Measurements from ENCODE around the gene TTC38.

Gene TTC38

DNA sequence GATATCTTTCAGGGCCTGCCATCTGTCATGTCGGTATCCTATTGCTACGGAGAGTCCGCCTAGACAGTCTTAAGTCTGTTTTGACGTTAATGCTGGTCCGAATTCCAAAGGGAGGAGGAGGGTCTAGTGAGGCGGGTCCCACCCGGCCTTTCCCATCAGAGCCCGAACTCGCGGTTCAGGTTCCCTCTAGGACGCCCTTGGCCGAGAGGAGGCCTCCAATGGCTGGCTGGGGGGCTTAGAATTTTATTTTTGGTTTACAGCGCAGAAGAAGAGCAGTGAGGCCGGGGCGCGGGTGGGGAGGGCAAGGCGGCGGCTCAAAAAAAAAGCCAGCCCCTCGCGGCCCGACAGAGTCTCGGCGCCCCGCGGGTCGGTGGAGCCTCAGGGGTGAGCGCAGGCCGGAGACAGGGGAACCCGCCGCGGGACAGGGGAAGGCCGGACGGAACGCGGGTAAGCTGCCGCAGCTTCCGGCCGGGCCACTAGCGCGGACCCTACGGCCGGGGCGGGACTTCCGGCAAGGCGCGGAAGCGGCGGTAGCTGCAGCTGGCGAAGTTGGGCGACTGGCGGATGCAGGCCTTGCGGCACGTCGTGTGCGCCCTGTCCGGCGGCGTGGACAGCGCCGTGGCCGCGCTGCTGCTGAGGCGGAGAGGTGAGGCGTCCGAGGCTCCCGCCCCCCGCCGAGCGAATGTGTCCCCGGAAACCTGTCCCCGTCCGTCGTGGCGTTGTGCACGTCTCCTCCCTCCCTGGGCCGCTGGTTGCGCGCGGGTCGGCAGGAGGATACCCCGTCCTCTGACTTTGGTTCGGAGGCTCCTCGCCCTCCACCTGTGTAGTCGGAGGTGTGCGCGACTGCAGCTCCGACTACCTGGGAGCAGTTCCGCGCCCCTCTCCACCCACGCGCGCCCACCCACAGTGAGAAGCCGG is 67.7 kb downstream of the TTC38 start, which contains the start of gene TRMU:
Gene TRMU (plus strand): TSS at position 514 of the 918 bp plus-strand sequence. CDS start 51 bp downstream, at position 565.
- DNase-seq, result peak; percentile 61

- no peak for DNase-seq
Measured at GRCh38 chr22:46336119-46337078, 68.6 kb downstream of the TTC38 start.

DNA sequence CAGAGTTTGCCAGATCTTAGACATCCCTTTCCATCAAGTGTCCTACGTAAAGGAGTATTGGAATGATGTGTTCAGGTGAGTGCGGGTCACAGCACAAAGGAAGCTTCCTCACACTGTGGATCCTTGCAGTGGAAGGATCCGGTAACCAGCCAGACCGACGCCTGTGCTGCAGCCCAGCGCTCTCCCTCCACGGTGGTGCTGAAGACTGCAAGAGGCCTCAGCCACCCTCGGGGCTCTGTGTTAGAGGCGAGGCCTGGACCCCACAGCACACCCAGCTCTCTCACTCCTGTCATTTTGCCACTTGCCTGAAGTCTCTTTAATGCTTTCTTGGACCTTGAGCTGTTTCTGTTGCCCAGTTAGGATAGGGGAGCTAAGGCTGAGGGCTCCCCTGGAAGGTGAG is 70.1 kb downstream of the TTC38 start:
- DNase-seq, result no peak

DNA sequence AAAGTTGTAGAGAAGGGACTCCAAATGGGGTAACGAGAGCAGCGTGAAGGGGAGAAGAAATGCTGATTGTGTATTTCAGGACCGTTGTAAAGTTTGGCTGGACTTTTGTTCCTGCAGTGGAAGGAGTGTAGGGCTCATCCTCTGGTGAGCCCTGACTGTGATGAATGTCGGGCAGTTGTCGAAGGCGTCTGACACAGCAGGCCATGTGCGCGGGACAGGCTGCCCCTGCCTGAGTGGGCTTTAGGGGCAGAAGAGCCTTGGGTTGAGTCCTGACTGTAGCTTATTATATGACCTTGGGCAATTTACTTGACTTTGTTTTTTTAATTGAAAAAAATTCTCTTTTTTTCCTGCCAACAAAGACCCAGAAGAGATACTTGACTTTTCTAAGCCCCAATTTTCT is 70.8 kb downstream of the TTC38 start:
- no peak for DNase-seq

- DNase-seq, result no peak
Measured at GRCh38 chr22:46339956-46340355, 72.1 kb downstream of the TTC38 start.

- DNase-seq, result no peak
Measured at GRCh38 chr22:46340676-46341075, 72.9 kb downstream of the TTC38 start.

Measured in NCI-H1105 (cell line).